Dermis lymphatic vessel endothelial cell (primary cell): ENCODE data around the gene TBC1D14. TPM values are rescaled to one million over a fixed set of nuclear protein-coding genes. Genes with fewer than 3 reads are reported as not detected.

Source experiments
- total RNA-seq: library from RNA; depleted of rRNA; stranded (reverse); fragments of >200 nt; gene quantifications from 2 replicates; pipeline ENCODE4 v1.2.1, GENCODE V29; 2014

TBC1D14 gene, protein sequence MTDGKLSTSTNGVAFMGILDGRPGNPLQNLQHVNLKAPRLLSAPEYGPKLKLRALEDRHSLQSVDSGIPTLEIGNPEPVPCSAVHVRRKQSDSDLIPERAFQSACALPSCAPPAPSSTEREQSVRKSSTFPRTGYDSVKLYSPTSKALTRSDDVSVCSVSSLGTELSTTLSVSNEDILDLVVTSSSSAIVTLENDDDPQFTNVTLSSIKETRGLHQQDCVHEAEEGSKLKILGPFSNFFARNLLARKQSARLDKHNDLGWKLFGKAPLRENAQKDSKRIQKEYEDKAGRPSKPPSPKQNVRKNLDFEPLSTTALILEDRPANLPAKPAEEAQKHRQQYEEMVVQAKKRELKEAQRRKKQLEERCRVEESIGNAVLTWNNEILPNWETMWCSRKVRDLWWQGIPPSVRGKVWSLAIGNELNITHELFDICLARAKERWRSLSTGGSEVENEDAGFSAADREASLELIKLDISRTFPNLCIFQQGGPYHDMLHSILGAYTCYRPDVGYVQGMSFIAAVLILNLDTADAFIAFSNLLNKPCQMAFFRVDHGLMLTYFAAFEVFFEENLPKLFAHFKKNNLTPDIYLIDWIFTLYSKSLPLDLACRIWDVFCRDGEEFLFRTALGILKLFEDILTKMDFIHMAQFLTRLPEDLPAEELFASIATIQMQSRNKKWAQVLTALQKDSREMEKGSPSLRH
- 17.2 and 24.3 TPM in 2 replicates for total RNA-seq

DNA sequence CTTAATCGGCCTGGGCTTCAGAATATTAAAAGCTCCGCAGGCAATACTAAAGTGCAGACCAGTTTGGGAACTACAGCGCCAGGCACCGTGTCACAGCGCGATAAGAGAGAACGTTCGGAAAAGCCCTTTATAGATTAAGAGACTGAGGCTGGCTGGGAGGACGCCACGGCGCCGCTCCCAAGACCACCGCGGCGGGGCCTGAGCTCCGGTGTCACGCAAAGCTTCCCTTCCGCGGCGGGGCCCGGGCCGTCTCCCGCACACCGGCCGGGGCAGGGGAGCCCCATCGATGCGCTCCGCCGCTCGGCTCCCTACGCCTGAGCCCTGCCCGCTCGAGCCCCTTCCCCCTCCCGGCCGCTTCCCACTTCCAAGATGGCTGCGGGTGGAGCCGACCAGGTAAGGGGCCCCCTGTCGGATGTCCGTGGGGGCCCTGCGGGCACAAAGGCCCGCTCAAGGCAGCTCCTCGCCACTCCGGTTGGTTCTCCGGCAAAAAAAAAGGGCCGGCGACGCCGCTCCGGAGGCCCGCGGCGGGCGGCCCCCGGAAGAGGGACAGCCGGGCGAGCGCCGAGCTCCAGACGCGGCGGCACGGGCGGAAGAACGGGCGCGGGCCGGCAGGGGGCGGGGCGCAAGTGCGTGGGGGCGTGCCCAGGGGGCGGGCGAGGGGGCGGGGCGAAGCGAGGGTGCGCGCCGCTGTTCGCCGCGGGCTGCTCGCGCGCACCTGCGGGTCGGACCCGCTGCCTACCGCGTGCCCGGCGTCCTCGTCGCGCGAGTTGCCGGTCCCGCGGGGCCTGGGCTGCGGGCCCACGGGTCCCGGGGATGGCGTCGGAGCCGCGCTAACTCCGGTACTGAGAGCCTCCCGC is at the start of gene TBC1D14:
Gene TBC1D14, plus strand, starts transcription at position 714 of the 857 bp plus-strand sequence. CDS start 13,564 bp downstream, outside the sequence.

DNA sequence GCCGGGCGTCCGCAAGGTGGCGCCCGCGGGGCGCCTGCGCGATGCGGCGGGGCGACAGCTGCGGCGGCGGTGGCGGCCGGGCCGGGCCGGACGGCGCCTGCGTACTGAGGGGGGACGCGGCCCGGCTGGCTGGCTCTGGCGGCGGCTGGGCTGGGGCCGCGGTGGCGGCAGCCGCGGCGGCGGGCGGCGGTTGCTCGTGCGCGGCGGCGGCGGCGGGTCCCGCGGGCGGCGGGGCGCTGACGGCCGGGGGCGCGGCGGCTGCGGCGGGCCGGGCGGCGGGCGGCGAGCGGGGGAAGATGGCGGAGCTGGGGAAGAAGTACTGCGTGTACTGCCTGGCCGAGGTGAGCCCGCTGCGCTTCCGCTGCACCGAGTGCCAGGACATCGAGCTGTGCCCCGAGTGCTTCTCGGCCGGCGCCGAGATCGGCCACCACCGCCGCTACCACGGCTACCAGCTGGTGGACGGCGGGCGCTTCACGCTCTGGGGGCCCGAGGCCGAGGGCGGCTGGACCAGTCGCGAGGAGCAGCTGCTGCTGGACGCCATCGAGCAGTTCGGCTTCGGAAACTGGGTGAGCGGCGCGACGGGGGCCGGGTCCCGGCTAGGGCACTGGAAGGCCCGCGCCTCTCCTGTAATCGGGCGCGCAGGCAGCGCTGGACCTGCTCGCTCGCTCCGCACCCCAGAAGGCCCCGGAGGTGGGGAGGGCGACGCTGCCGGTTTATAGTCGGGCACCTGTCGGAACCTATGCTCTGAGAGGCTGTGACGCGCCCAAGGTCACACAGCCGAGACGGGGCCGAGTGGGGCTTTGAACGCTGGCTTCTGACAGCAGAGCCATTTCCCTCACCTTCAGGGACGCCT is 133.9 kb downstream of the TBC1D14 start, which contains the start of gene TADA2B:
Gene TADA2B, plus strand, starts transcription at position 89 of the 853 bp plus-strand sequence. Its CDS starts 208 bp downstream, at position 297.

DNA sequence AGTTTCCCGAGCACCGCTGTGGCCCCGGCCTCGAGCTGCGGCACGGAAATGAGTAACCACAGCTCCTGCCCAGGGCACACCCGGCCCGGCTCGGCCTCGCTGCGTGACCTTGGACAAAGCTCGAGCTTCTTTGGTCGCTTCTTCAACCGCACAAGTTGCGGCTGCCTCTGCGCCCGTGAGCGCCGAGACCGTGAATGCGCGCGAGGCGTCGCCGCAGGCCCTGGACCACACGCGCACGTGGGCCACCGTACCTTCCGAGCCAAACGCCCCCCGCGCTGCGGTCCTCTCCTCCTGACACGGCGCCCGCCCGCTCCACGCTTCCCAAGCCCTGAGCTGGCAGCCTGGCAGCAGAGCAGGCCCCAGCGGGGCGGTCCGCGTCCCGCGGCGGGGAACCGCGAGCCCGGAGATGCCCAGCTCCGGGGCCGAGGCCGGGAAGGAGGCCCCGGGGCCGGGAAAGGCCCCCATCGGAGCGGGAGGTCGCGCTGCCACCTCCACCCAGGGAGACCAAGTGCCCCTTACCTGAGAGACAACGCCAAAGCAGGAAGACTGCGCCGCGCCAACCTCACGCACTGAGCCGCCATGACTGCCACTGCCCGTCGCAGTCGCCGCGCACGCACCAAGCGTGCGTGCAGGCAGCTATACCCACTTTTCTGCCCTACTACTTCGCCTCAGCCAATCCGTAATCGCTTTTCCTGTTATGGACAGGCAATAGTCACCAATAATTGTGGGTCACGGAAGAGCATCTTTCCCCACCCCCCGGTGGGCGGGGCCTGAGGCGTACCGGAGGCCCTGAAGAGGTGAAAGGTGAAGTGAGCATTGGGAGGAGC is 158.0 kb downstream of the TBC1D14 start, which contains the start of gene GRPEL1:
Gene GRPEL1, minus strand, starts transcription at position 613 of the 827 bp plus-strand sequence. Its CDS starts 32 bp downstream, at position 581.

Other genes starting within 250 kb of the TBC1D14 start
- gene S100P, start 215.9 kb upstream of the TBC1D14 start, total RNA-seq = 0.54 TPM in 1 of 2 replicates, not detected in the other
- gene MRFAP1L1, start 200.0 kb upstream of the TBC1D14 start, total RNA-seq = 45.3 and 54.5 TPM in 2 replicates
- gene BLOC1S4, start 193.7 kb upstream of the TBC1D14 start, total RNA-seq = 10.0 and 10.3 TPM in 2 replicates
- gene KIAA0232, start 127.1 kb upstream of the TBC1D14 start, total RNA-seq = 15.5 and 18.8 TPM in 2 replicates
- 10.1 and 10.5 TPM in 2 replicates for gene TADA2B, start 133.5 kb downstream of the TBC1D14 start, total RNA-seq
- 21.7 and 31.6 TPM in 2 replicates for gene GRPEL1, start 158.2 kb downstream of the TBC1D14 start, total RNA-seq